Measurements from ENCODE around the gene KCP.

The KCP gene

DNA sequence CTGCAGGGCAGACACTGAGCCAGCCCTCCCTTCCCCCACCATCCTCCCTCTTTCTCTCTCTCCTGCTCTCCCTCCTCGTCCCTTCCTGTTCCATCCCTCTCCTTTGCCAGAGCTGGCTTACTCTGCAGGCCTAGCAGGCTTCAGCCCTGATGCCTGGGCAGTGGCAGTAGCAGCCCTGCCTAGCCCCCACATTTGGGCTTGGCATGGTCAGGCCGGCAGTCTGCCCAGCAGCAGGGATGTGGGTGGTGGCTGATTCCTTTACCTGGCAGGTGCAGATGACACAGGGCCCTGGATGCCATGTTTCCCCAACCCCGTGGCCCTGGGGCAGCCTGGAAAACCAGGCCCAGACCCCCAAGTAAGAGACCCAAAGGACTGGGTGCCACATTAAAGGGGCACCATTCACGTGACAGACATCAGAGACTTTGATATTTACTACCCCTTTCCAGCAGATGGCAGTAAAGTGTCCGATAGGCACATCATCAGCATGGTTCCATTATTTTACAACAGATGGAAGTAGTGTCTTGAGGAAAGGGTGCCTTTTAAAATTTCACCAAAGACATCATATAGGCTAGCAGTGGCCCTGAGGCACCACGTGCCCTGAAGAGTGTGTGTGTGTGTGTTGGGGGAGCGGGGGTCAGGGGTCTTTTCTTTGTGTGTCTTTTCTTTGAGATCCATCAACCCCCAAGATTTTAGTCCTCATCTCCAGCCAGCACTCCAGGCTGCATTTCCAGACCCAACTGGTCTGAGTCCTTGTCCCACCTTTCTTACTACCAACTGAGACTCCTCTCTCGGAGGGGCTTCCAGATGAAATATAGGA is 5.9 kb downstream of the KCP start:
- no peak for DNase-seq

DNA sequence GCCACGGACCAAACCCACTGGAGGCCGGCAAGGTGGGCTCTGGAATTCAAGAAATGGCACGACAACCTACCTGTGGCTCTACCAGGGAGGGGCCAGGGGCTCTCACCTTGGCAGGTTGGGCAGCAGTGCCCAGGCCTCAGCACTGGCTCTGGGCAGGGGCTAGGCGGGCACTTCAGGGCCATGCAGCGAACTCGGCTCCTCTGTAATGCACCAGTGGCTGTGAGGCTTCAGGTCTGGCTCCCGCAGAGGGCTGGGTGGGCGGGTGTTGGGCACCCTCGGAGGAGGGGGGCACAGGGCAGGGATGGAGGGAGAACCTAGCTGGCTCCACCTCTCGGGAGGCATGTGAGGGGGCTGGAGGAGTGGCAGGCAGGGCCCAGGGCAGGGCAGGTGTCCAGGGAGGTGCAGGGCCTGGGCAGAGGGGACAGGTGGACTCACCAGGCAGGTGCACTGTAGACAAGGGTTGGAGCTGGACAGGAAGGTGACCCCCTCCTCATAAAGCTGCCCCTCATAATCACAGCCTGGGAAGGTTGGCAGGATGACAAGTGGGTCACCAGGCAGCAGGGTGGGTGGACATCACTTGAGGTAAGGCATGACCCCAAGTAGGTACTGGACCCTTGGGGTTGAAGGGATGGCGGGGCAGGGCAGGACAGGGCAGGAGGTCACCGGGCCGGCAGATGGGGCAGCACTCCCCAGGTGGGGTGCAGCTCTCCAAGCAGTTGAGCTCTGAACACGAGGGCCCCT is 6.7 kb downstream of the KCP start:
- DNase-seq, result no peak

DNA sequence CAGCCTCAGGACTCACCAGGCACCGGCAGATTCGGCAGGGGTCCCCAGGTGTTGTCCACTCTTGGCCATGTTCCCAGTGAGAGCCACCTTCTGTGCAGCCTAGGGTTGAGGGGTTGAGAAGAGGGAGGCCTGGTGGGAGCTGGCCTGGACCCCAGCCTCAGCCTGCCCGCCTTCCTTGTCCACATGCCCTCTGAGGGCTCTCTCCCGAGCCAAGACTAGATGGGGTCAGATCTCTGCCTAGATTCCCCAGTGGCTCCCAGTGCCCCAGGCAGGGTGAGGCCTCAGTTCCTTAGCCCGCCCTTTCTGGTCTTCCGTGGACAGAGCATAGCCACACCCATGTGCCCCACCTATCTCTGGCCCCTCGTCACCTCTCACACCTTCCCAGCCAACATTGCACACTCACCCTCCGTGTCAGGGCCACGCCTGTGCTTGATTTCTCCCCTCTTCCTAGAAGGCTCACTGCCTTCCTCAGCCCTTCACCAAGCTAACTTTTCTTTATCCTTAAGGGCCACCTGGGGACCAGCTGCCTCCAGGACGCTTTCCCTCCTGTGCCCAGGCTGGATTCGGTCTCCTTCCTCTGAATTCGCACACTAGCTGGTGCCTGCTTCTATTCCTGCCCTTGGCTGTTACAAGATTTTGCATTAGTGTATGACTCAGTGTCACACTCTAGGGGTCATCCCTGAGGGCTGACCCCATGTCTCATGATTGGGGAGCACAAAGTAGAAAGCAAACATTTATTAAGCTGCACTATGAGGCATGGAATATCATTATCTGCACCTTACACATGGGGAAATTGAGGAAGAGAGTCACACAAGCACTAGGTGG is 7.5 kb downstream of the KCP start:
- no peak for DNase-seq

DNA sequence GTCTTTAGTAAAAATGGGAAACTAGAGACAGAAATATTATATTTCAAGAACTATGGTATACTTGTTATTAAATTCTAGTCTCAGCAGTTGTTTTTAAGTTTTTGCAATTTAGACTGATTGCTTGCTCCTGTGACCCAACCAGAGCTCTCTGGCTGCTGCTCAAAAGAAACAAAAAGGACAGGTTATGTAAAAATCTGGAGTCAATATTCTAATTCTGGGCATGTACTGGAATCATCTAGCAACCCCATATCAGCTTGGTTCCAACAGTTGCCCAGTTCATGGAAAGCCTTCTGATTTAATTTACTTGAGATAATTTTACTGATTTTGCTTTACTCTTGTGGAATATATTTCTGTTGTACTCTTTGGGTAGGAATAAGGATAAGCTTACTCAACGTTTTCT is 10.3 kb downstream of the KCP start:
- DNase-seq, result no peak

DNA sequence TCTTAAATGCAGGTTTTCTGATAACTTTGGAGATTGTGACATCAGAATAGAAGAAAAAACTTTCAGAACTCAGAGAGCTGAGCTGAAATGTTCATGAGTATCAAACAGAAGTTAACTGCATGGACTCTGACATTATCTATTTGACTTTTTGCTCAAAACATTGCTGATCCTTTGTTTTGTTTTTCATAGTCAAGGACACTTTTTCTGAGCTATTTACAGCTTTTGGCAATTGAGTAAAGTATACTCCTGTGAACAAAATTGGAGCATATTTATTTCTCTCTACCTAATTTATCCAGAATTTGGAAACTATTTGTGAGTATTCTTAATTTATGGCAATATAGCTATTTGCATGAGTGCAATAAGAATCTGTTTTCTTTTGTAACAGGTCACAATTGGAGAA is 11.1 kb downstream of the KCP start:
- DNase-seq, result no peak

DNA sequence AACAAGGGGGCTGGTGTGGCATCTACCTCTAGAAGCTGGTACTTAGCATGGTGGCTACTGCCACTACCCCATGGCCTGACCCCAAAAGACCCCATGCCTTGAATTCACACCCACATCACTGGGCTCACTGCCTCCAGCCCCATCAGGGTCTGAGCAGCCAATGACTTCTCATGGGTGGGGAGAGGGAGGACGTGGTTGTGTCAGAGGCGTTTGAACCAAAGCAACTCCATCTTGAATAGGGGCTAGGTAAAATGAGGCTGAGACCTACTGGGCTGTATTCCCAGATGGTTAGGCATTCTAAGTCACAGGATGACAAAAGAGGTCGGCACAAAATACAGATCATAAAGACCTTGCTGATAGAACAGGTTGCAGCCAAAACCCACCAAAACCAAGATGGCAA is 15.2 kb downstream of the KCP start:
- DNase-seq, result no peak

DNA sequence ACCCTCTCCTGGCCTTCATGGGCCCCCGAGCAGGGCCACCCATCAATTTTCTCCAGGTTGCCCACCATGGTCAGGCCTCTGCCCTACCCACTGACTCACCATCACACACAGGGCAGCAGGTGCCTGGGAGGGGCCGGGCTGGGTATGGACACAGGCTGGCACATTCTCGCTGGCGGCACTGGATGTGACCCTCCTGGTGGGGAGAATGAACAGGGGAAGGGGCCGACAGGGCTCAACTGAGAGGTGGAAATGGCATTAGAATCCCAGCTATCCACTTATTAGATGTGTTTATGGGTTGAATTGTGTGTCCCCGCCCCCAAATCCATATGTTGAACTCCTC is 16.4 kb downstream of the KCP start:
- no peak for DNase-seq

DNA sequence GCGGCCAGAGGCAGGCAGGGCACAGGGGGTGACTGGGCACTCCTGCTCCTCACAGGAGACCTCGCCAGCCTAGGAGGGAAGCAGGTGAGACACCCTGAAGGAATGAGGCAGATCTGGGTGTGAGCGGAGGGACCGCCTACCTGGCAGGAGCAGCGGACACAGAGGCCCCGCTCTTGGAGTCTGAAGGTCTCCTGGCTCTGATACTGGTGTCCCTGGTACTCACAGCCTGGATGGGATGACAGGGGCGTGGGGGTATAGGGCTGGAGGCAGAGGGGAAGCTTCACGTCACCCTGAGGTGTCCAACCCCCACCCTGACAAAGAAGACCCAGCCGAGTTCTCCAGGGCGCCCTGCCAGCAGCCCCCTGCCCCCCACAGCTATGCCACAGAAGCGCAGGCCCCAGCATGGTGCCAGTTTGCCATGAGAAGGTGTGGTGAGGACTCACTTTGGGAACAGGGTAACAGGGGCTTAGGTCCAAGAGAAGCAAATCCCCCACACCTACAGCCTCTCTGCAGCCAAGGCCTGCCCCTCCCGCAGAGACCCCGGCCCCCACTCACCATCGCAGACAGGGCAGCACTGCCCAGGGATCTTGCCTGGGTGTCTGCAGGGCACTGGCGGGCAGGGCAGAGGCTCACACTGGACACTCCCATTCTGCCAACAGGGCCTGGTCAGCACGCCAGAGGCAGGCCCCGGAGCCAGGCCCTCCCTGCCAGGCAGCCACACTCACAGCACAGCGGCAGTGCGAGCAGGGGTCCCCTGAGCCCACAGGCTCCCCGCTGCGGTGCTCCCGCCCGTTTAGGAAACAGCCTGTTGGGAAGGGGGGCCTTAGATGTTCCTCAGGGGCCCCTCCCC is 17.0 kb downstream of the KCP start:
- DNase-seq, result no peak

DNA sequence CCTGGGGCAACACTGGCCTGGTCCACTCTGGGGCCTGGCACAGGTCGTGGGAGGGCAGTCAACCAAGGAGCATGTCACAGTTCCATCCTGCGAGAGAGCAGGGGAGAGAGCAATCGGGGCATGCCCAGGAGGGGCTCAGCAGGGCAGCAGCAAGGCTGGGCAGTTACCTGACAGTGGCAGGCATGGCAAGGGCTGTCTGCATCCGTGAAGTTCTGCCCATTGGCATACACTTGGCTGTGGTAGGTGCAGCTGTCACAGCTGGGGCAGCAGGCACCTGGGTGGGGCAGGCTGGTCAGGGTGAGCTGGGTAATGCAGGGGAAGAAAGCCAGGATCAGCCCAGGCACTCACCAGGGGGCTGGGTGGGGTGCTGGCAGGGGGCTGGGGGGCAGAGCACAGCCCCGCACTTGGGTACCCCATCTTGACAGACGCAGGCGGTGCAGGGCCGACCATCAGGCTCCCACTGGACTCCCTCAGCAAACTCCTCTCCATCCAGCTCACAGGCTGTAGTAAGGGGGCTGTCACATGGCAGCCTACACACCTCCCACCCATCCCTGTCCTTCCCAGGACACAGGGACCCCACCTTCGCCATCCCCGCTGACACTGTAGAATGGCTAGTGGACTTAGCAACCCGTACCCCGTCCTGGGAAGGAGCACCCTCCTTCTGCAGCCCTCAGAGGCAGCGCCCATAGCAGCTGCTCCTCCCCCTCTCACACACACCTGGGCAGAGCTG is 17.8 kb downstream of the KCP start:
- DNase-seq, result no peak

DNA sequence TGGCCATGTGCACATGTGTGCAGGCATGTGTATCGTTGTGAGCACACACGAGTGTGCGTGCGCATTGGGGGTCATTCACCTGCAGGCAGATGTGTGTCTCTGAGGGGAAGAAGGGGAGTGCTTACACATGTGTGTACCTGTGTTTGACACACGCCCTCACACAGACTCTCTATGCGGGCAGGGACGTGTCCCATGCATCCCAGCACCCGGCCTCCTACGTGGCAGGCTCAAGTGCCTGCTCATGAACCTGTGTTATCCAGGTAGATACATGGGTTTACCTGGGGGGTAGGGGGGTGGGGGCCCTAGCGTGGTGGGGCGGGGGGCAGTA is 18.6 kb downstream of the KCP start:
- no peak for DNase-seq

DNA sequence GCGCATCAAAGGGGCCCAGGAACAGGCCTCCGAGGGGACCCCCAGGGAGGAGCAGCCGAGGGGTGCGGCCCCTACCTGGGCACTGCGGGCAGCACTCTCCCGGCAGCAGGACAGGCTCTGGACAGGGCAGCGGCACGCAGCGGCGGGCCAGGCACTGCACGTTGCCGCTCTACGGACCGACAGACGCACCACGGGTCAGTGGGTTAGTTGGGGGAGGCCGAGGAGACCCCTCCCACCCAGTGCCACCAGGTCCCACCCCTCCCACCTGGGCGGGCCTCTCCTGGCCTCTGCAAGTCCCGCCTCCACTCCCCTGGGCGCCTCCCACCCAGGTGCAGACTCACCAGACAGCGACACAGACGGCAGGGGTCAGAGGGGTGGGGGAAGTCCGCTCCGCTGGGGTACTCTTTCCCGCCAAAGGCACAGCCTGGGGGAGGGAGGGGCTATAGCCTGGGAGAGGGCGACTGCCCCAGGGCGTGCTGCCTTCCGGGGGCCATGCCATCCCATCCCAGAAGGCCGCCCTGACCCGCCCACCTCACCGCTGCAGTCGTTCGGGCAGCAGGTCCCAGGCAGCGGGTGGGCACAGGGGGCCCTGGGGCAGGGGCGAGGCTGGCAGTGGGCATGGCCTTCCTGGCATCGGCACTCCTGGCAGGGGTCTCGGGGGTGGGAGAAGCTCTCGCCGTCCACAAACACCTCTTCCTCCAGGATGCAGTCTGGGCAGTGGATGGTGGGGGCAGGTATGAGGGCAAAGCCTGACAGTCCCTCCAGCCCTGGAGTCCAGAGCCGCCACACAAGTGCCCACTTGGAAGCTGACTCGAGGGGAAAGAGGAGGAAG is 19.2 kb downstream of the KCP start:
- no peak for DNase-seq

DNA sequence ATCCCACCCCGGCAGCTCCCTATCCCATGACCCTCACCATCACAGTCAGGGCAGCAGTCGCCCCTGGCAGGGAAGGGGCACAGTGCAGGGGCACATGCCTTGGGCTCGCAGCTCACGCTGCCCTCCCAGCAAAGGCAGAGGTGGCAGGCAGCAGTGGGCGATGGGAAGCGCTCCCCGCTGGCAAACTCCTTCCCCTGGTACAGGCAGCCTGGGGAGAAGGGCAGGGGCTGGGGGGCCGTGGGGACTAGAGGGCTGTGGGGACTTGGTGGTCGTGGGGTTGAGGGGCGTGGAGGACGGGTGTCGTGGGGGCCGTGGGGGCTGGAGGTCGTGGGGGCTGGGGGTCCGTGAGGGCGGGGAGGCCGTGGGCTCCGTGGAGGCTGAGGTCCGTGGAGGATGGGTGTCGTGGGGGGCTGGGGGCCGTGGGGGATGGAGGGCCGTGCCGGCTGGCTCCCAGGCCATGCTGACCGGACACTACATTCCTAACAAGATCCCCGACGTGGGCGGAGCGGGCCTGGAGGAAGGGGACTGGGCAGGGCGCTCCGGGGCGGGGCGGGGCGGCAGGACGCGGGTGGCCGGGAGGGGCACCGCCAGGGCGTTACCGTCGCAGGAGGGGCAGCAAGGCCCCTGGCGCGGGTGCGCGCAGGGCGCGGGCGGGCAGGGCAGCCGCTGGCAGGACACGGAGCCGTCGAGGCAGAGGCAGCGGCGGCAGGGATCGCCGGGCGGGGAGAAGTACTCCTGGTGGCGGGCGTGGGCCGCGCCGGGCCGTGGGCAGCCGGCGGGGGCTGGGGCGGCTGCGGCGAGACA is 20.0 kb downstream of the KCP start:
- DNase-seq, result no peak

DNA sequence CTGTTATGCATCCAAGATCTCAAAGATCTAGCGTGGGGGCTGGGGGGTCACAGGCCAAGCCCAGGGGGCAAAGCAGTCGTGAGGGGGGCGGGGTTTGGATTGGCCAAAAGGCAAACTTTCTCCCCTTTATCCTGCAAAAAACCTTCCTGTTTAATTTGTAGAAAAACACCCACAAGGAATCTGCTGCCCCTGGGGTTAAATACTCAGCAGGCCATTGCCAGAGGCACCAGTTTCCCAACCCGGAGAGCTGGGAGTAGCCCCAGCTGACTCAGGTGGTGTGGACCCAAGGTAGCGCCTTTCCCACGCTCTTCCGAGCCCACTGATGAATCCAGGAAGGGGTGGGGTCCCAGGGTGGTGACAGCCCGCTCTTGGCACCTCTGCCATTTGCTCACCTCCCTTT is 21.4 kb downstream of the KCP start:
- DNase-seq, result no peak

DNA sequence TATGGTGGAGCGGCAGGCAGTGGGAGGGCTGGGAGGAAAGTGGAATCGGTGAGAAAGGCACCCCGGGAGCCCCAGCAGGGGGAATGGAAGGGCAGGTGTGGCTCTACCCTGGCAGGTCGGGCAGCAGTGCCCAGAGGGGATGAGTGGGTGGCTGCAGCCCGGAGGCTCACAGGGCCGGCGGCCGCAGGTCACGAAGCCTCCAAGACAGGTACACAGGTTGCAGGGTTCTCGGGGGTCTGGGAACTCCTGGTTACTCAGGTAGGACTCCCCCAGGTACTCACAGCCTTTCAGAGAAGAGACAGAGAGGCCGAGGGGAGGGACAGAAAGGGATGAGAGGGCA is 21.8 kb downstream of the KCP start:
- no peak for DNase-seq

DNA sequence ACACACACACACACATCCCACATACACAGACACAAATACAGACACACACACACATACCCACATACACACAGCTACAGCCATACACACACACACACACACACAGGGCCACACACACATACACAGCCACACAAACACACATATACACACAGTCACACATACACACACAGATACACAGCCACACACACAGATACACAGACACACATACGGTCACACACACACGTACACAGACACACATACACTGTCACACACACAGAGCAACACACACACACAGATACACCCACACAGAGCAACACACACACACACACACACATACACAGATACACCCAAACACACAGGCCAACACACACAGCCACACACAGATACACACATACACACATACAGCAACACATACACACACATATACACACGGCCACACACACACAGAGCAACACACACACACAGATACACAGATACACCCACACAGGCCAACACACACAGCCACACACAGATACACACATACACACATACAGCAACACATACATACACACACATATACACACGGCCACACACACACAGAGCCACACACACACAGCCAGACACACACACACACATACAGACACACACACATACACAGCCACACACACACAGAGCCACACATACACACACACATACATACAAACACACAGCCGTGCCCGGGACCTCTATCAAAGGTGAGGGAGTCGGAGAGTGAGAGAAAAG is 22.3 kb downstream of the KCP start:
- DNase-seq, result no peak

DNA sequence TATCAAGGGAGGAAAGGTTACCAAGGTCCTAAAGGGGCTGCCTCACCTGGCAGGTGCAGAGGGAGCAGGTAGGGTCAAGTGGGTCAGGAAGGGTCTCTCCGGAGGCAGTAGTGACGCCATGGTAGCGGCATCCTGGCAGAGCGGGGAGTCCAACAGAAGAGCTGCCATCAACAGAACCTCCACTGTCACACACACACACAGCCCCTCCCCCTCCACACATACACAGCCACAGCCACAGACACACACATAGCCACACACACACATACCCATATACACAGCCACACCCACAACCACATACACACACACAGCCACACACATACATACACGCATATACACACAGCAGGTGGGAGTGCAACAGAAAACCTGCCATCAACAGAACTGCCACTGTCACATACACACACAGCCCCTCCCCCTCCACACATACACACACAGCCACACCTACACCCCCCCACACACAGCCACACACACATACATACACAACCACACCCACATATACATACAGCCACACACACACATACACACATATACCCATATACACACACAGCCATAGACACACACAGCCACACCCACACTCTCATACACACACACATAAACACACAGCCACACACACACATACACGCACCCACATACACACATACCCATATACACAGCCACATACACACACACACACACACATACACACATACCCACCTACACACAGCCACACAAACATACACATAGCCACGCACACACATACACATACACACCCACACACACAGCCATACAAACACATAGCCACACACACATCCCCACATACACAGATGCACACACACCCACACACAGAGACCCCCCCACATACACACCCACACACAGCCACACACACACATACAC is 23.1 kb downstream of the KCP start:
- DNase-seq, result no peak

DNA sequence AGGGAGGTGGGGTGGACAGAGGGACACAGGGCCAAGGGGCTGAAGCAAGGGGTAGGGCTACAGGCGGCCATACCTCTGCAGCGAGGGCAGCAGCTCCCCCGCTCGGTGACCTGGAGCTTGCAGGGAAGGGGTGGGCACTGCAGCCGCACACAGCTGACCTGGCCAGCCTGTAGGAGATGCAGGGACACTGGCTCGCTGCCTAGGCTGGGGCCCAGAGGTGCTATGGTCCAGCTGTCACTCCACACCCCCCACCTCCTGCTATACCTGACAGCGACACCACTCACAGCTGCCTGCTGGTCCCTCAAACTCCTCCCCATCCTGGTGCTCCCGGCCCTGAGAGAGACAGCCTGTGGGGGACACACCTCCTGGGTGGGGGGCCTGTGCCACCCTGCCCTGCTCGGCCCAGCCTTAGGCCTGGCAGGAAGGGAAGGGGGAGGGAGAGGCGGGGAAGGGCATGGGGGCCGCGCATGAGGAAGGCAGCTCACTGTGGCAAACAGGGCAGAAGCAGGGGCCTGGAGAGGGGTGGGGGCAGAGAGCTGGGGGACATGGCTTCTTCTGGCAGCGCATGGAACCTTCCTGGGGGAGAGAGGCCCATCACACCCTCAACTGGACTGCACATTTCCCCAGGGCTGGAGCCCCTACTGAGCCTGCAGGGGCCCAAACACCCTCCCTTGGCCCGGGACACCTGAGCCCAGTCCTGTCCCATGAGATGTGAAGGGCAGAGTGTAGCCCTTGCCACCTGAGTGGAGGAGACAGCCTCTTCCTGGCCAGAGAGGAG is 23.9 kb downstream of the KCP start:
- no peak for DNase-seq

Measured in stimulated activated CD8-positive, alpha-beta memory T cell treated with anti-CD3 and anti-CD28 coated beads, Interleukin-4, amount 100 ng/mL, for 48 hours (primary cell).